Endothelial cell of hepatic sinusoid (primary cell): ENCODE data around the gene DSG2.
"Not testable (repeated sequence)": the region's sequence is repeated elsewhere in the genome, so short reads cannot be mapped to it uniquely, and the experiment has no call there.

ENCODE experiments used
- in situ Hi-C: cut with HindIII; loops from 2 replicates; pipeline ENCODE4 v1.10.0; 2017; ENCODE audit warnings: low sequenced_read_pairs

The DSG2 gene

DNA sequence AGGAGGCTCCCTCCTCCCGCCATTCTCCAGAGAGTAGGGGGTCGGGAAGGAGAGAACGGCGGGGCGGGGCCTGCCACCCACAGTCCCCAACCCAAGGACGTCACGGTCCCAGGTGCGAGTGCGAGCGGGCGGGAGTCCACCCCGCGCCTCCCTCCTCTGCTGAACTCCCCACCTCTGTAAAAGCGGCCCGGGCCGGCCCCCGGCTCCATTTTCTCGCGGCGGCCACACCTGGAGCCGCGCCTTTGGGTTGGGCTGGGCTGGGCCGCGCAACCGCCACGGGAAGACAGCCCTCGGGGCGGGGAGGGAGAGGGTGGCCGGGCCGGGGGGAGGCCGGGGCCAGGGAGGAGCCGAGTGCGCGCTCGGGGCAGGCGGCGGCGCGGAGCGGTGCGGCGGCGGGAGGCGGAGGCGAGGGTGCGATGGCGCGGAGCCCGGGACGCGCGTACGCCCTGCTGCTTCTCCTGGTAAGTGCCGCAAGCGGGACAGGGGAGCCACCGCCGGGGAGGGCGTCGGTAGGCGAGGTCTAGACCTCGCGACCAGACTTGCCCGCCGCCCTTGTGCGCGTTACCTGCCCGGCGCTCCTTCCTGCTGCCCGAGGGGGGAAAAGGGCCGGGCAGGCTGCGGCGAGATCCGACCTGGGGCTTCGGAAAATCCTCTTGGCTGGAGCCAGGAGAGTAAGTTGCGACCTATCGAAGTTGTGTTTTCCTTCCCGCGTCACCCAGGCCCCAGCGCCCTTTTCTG, at the start of gene DSG2:
Gene DSG2, plus strand, starts transcription at position 342 of the 738 bp plus-strand sequence. Its CDS starts 75 bp downstream, at position 417.
- in situ Hi-C loops: no loop called here

DNA sequence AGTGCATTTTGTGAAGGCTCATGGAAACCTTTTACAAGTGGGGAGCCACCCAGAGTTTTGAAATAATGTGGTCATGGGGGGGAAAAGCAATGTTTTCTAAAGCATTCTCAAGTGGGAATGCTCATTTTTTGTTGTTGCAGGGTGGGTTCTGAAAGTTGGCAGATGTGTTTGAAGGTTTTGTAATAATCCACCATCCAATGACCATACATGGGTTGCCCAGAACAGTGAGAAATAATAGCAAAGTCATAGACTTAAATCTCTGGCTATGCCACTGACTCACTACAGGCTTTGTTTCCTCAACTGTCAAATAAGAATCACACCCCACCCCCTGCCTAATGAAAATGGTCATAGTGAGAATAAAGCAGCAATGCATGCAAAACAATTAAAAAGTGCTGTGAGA, 47.6 kb upstream of the DSG2 start:
- in situ Hi-C loops: no loop called here

- in situ Hi-C loops: no loop called here
Measured at GRCh38 chr18:31451625-31452024, 46.4 kb upstream of the DSG2 start.

DNA sequence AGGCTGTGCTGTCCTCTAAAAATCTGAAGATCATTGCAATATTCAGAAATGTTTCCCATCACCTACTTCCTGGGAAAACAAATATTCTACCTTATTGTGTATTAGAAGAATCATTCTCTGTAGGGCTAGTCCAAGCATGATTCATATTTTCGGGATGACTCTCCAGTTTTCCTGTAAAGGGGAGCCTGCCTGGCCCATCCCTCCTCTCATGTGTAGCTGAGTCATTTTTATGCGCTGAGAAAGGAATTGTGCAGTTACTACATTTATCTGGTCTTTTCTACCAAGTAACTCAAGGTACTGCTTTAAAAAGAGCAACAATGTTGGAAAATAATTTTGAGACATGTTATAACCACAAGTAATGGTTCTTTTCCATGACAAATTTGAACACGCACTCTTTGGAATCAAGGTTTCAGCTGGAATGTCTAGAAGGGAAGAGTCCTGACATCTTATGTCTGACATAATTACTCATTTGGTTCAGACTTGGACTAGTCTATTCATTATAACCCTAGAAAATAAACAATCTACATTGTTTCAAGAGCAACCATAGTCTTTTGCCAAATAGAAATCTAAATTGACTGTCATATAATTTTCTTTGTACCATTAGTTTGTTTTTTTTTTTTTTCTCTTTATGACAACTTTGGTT, 43.8 kb upstream of the DSG2 start:
- in situ Hi-C loops: no loop called here

DNA sequence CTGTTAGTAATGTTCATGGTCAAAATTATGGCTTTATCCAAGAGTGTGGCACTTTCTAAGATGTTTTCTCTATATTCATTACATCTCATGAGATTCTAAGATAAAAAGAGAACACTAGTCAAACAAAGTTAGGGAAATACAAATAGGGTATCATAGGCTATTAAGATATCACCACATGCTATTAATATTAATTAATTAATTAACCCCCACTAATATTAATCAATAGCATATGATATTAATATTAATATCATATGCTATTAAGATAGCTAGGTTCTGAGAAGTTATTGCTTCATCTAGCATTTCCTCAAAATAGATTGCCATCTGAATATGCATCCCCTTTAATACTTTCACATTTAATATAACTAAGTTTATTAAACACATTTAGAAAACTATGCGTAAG, 28.3 kb upstream of the DSG2 start:
- in situ Hi-C loops: no loop called here

- in situ Hi-C loops: no loop called here
Measured at GRCh38 chr18:31478688-31479087, 19.3 kb upstream of the DSG2 start.

- in situ Hi-C loops: no loop called here
Measured at GRCh38 chr18:31482051-31482450, 15.9 kb upstream of the DSG2 start.

GRCh38 chr18:31483396-31483795, 14.6 kb upstream of the DSG2 start:
- in situ Hi-C loops: no loop called here

DNA sequence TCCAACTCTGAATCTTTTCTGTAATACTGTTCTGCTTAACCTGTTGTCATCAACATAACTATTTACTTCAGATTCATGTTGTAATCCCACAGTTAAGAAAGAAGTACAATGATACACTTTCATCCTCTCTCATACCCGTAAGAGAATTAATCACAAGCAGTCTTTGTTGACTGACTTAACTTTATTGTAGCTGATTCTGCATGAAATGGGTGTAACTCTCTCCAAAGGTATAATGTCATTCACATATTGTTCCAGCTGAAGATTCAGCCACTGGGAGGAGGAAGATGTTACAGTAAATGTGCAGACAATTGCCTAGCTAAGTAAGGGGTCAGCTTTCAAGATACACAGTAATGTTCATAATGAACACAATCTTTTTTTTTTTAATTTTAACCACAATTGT, 13.5 kb upstream of the DSG2 start:
- in situ Hi-C loops: no loop called here

GRCh38 chr18:31486165-31486564, 11.8 kb upstream of the DSG2 start:
- in situ Hi-C loops: no loop called here

GRCh38 chr18:31487246-31488015, 10.5 kb upstream of the DSG2 start:
- in situ Hi-C loops: no loop called here

DNA sequence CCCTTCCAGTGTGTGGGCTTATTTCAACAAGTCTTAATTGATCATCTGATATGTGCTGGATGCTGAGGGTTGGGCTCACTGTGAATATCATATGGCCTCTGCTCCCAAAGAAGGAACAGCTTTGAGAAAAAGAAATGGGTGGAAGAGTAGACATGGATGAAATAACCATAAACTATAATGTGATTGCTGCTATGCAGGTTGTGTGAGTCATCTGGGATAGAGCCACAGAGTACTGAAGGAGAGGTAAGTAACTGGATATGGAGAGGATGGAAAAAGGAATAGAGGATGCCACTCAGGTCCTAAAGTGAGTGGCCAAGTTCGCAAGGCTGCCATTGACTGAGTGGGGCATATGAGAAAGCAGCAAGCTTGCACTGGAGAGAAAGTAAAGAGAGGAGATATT, 8.7 kb upstream of the DSG2 start:
- in situ Hi-C loops: no loop called here

DNA sequence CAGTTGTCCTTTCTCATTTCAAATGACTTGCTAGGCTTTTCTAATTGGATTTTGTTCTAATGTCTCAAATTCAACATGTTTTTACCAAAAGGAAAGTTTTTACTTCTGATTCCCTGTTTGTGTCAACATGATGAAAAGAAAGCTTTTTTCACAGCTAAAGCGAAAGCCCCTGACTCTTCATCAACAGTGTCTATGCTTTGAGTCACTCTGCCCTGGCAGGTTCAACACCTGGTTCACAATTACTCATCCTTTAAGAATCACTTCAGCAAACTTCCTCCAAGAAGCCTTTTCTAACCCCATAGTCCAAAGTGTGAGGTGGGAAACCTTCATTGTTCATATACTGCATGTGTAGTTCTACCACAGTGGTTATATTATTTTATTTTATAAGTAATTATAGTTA, 7.6 kb upstream of the DSG2 start:
- in situ Hi-C loops: no loop called here

- in situ Hi-C loops: no loop called here
Measured at GRCh38 chr18:31490833-31491232, 7.1 kb upstream of the DSG2 start.

- in situ Hi-C loops: no loop called here
Measured at GRCh38 chr18:31491586-31491985, 6.4 kb upstream of the DSG2 start.

DNA sequence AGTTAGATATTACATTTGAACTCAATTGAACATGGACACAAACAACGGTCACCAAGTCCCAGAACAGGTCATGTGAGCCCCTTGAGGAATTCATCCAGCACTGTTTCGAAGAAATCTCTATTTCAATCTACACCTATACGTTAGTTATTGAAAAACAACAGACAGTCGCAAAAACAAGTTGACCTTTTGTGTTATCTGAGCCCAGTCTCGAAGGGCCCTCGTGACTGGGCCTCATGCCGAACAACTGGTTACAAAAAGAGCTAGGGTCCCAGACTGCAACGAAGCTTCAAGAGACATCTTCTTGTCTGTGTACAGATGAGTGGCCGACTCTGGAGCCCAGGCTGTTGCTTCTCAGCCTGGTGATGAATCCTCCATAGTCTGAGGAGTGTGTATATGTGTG, 5.3 kb upstream of the DSG2 start:
- in situ Hi-C loops: no loop called here

DNA sequence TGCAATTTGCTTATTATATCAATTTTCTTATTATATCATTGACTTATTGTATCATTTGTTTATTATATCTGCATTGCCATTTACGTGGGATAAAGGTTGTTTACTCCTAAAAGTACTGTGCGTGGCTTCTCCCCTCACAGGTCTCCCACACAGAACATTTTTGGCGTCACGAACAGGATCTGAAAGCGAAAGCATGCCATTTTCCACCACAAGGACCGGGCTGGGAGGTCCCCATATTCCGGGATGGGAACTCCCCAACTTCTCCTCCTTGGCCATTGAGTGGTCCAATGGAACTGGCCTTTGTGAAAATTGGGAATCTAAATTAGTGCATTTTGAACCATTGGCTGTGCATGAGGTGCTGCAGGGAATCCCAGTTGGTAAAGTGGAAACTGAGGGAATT, 4.8 kb upstream of the DSG2 start:
- in situ Hi-C loops: no loop called here

GRCh38 chr18:31493941-31494340, 4.0 kb upstream of the DSG2 start:
- in situ Hi-C loops: no loop called here

DNA sequence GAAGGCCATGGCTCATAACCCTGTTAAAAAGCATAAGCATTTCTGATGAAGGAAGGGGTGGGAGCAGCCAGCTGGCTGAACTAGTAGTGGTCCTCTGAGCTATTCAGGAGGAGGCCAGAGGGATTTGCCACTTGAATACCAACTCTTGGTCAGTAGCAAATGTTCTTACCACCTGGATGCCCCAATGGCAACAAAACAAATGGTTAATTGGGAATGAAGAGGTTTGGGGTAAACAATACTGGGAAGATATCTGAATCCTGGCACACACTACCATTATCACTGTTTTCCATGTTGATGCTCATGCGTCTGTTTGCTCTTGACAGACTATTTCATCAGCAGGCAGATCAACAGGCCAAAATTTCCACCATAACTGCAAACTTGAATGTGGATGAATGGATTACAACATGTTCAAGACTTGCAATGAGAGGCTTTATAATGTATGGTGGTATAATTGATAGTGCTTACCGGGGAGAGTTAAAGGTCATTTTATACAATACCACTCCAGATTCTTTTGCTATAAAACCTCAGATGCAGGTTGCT, 3.2 kb upstream of the DSG2 start:
- in situ Hi-C loops: not testable (repeated sequence)

DNA sequence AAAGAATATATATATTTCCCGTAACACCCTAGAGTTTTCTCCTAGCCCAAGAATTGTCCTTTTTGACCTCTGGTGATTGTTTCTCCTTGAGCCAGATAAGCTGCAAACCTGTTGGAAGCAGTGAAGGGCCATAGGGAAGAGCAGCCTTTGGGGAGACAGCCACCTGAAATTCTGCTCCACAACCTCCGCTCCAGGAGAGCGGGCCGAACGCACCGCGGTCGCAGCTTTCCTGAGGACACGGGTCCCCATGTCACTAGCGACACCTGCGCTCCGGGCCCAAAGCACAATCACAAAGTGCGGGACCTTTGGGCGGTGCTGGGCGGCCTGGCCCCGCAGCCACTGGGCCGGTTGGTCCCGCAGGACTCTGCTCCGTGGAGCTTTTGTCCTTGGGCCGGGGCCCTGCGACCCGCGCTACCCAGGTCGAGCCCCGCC, 557 bp upstream of the DSG2 start:
- in situ Hi-C loops: no loop called here
